NB4 (cell line): ENCODE results near the gene PCBD1.

ENCODE experiments used
- DNase-seq: peaks from one replicate; pipeline ENCODE4 v3.0.0; 2010; ENCODE audit warnings: low read depth
- H3K4me3 ChIP-seq: one replicate; pipeline ENCODE4 v1.5.1; 2011; ENCODE audit warnings: mild to moderate bottlenecking, low read depth, low read length, moderate library complexity
- MYC ChIP-seq: IDR thresholded peaks from 2 replicates; pipeline ENCODE4 v1.6.1; 2011; ENCODE audit warnings: low read depth, low read length
- POLR2A ChIP-seq: IDR thresholded peaks from 2 replicates; pipeline ENCODE4 v1.6.1; 2011; ENCODE audit warnings: mild to moderate bottlenecking; ENCODE audit not compliant: insufficient read length; ENCODE audit errors: extremely low read depth
- TF ChIP-seq, protein P1 (sequence below): IDR thresholded peaks from 2 replicates; pipeline ENCODE4 v1.6.1; 2011; ENCODE audit warnings: low read depth, low read length
- TF ChIP-seq, protein P2 (sequence below): IDR thresholded peaks from one replicate; pipeline ENCODE4 v1.5.1; 2012; ENCODE audit warnings: low read depth, low read length

Gene PCBD1

GRCh38 chr10:70892631-70893030 is 4.3 kb upstream of the PCBD1 start:
- no peak overlapping the region for H3K4me3 ChIP-seq
- DNase-seq, result no peak
- TF ChIP-seq, protein P1, sequence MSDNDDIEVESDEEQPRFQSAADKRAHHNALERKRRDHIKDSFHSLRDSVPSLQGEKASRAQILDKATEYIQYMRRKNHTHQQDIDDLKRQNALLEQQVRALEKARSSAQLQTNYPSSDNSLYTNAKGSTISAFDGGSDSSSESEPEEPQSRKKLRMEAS, result no peak

DNA sequence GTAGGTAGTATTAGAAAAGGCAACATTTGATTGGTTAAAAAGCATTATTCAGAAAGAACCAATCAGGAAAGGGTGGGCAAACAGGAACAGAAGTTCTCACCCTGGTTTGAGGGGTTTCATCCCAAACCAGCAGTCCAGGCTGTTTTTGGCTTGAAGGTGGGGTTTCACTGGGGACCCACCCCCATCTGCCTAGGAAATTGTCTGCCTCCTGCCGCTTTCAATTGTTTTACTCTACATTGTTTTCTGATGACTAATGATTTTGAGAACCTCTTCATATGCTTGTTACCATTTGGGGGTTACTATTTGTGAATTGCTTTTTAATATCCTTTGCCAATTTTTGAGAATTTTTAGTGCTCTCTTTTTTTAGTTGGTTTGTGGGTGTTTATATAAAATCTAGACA is 3.3 kb upstream of the PCBD1 start:
- no peak for DNase-seq
- TF ChIP-seq, protein P2, sequence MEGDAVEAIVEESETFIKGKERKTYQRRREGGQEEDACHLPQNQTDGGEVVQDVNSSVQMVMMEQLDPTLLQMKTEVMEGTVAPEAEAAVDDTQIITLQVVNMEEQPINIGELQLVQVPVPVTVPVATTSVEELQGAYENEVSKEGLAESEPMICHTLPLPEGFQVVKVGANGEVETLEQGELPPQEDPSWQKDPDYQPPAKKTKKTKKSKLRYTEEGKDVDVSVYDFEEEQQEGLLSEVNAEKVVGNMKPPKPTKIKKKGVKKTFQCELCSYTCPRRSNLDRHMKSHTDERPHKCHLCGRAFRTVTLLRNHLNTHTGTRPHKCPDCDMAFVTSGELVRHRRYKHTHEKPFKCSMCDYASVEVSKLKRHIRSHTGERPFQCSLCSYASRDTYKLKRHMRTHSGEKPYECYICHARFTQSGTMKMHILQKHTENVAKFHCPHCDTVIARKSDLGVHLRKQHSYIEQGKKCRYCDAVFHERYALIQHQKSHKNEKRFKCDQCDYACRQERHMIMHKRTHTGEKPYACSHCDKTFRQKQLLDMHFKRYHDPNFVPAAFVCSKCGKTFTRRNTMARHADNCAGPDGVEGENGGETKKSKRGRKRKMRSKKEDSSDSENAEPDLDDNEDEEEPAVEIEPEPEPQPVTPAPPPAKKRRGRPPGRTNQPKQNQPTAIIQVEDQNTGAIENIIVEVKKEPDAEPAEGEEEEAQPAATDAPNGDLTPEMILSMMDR, result no peak
- no peak for TF ChIP-seq POLR2A
- no peak for TF ChIP-seq MYC
- TF ChIP-seq, protein P1, result no peak
- no peak overlapping the region for H3K4me3 ChIP-seq

- no peak overlapping the region for H3K4me3 ChIP-seq
- TF ChIP-seq, protein P1, result no peak
- TF ChIP-seq, protein P2, result no peak
- no peak for TF ChIP-seq POLR2A
- no peak for DNase-seq
These were observed 2.6 kb upstream of the PCBD1 start for GRCh38 chr10:70890917-70891431.

- DNase-seq, result no peak
- TF ChIP-seq, protein P1, result no peak
- TF ChIP-seq POLR2A (no peak), MYC (no peak)
- TF ChIP-seq, protein P2, result no peak
- H3K4me3 ChIP-seq, result peak overlapping the region; percentile 71
These were observed 926 bp upstream of the PCBD1 start for GRCh38 chr10:70889291-70889690.

GRCh38 chr10:70886921-70887665 is 1.3 kb downstream of the PCBD1 start:
- H3K4me3 ChIP-seq, result no peak overlapping the region
- no peak for DNase-seq
- TF ChIP-seq, protein P1, result no peak
- no peak for TF ChIP-seq POLR2A
- TF ChIP-seq MYC, result no peak
- TF ChIP-seq, protein P2, result no peak

DNA sequence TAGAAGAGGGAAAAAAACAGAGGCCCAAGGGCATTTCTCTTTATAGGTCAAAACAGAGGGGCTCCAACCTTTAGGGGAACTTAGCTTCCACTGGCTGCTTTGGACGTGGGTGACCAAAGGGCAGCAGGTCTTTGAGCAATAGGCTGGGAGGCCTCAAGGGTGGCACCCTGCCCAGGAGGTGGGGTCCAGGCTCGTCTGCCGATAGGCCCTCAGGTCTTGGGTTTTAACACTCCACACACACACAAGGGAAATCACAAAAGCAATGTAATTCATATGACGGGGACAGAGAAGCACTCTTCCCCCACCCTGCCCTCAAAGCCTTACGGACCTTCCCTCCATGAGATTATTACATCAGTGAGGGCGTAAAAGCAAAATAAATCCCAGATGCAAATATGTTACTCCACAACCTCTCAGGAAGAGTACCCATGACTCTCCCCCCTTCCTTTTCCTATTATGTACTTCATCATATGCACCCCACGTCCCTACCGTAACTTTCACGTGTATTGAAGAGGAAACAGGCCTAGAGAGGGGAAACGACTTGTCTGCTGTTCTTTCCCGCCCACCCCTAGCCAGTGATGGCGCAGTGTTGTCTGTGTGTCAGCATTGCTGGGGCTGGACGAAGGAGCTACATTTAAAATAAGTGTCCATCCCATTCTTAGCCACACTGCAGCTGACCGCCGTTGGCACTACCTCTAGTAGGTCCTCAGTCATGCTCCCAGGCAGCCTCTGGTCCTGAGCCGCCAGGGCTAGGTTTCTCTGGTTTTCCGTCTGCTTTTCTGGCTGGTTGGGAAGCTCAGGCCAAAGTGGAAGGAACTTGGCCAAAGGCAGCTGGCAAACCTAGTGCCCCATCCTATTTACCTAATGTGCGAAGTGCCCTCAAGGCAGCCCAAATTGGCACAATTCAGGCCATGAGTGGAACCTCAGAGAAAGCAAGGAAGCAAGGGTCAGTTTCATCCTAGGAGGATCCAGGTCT is 2.1 kb downstream of the PCBD1 start:
- DNase-seq, result no peak
- no peak overlapping the region for H3K4me3 ChIP-seq
- TF ChIP-seq POLR2A, result no peak
- TF ChIP-seq, protein P1, result no peak
- TF ChIP-seq, protein P2, result no peak
- no peak for TF ChIP-seq MYC
